IMR-90 (cell line): ENCODE data around the gene ASAP2. TPM values are rescaled to one million over a fixed set of nuclear protein-coding genes. Genes with fewer than 3 reads are reported as not detected.
A peak's percentile ranks its signal among the peaks of the same experiment; 100 is the strongest.

Experiments
- ATAC-seq: fragments of 200-7000 bp; cut with Tn5 transposase; 2 replicates; pipeline ENCODE4 v1.9.1; 2020; ENCODE audit warnings: low read depth, mild to moderate bottlenecking, moderate library complexity
- BruUV-seq: library from RNA; stranded (reverse); fragments of 400-500 nt; replicated peaks from 2 replicates; lab custom pipeline; 2021; lab: Mats Ljungman, UMichigan
- CTCF ChIA-PET: fragments of 300-600 bp; formaldehyde crosslinking; extraction: SDS; loops from one replicate; lab custom pipeline; 2021; ENCODE audit warnings: antibody characterized with exemption; lab: Yijun Ruan, JAX
- POLR2A ChIA-PET: fragments of 300-600 bp; sonication (Branson Sonifier 250); formaldehyde crosslinking; loops from one replicate; lab custom pipeline; 2022; ENCODE audit warnings: antibody characterized with exemption; ENCODE audit not compliant: unreplicated experiment; lab: Charles Lee
- DNase-seq: peaks from one replicate; pipeline ENCODE4 v3.0.0; 2013
- H2AFZ ChIP-seq: replicated peaks from 2 replicates; pipeline ENCODE3; 2013; ENCODE audit warnings: low read length, mild to moderate bottlenecking; ENCODE audit not compliant: poor library complexity
- H2AK5ac ChIP-seq: 2 replicates; pipeline ENCODE4 v1.6.1; 2013; ENCODE audit warnings: low read depth, low read length, inconsistent platforms
- H2AK9ac ChIP-seq: replicated peaks from 2 replicates; pipeline ENCODE3; 2013; ENCODE audit warnings: mild to moderate bottlenecking, low read depth, low read length, moderate library complexity; ENCODE audit not compliant: poor library complexity
- H2BK120ac ChIP-seq: 2 replicates; pipeline ENCODE4 v1.6.1; 2013; ENCODE audit warnings: low read depth, low read length, inconsistent platforms
- H2BK15ac ChIP-seq: 3 replicates; pipeline ENCODE4 v1.6.1; 2013; ENCODE audit warnings: low read depth, low read length, inconsistent platforms
- H2BK20ac ChIP-seq: 2 replicates; pipeline ENCODE4 v1.6.1; 2013; ENCODE audit warnings: low read depth, mild to moderate bottlenecking, inconsistent platforms, low read length, moderate library complexity
- H2BK5ac ChIP-seq: 2 replicates; pipeline ENCODE4 v1.6.1; 2013; ENCODE audit warnings: mild to moderate bottlenecking, low read depth, low read length, inconsistent platforms; ENCODE audit not compliant: poor library complexity, severe bottlenecking
- H3K14ac ChIP-seq: replicated peaks from 2 replicates; pipeline ENCODE4 v1.6.1; 2013; ENCODE audit warnings: low read depth, low read length, inconsistent platforms
- H3K18ac ChIP-seq: 2 replicates; pipeline ENCODE4 v1.6.1; 2013; ENCODE audit warnings: low read depth, low read length, control low read depth
- H3K23ac ChIP-seq: 2 replicates; pipeline ENCODE4 v1.6.1; 2013; ENCODE audit warnings: low read depth, low read length, inconsistent platforms
- H3K27ac ChIP-seq: 2 replicates; pipeline ENCODE4 v1.5.1; 2013; ENCODE audit warnings: mild to moderate bottlenecking, control low read depth, low read length; ENCODE audit not compliant: insufficient read depth
- H3K27me3 ChIP-seq: 2 replicates; pipeline ENCODE4 v1.6.1; 2013; ENCODE audit warnings: low read length; ENCODE audit not compliant: control insufficient read depth, insufficient read depth
- H3K36me3 ChIP-seq: 2 replicates; pipeline ENCODE4 v1.6.1; 2013; ENCODE audit warnings: low read length, mixed read lengths; ENCODE audit not compliant: control insufficient read depth, insufficient read depth
- H3K4ac ChIP-seq: 2 replicates; pipeline ENCODE4 v1.6.1; 2013; ENCODE audit warnings: low read depth, low read length, inconsistent platforms
- H3K4me1 ChIP-seq: 2 replicates; pipeline ENCODE4 v1.6.1; 2013; ENCODE audit warnings: low read length, mixed read lengths; ENCODE audit not compliant: control insufficient read depth, insufficient read depth
- H3K4me2 ChIP-seq: 2 replicates; pipeline ENCODE4 v1.6.1; 2013; ENCODE audit warnings: low read depth, mild to moderate bottlenecking, control low read depth, low read length, moderate library complexity
- H3K4me3 ChIP-seq: 2 replicates; pipeline ENCODE4 v1.5.1; 2013; ENCODE audit warnings: low read depth, mild to moderate bottlenecking, control low read depth, low read length, moderate library complexity; ENCODE audit not compliant: insufficient read depth
- H3K56ac ChIP-seq: 2 replicates; pipeline ENCODE4 v1.6.1; 2013; ENCODE audit warnings: low read length, inconsistent platforms; ENCODE audit not compliant: insufficient read depth; ENCODE audit errors: extremely low read depth
- H3K79me1 ChIP-seq, 2 experiments: 2 replicates each; pipeline ENCODE4 v1.6.1; 2013; ENCODE audit warnings: low read length in 2 of 2, inconsistent platforms in 1 of 2, low read depth in 1 of 2
- H3K9ac ChIP-seq: 2 replicates; pipeline ENCODE4 v1.6.1; 2013; ENCODE audit warnings: low read depth, low read length, control low read depth
- H3K9me1 ChIP-seq: 2 replicates; pipeline ENCODE4 v1.6.1; 2013; ENCODE audit warnings: low read length, inconsistent platforms; ENCODE audit not compliant: insufficient read depth
- H3K9me3 ChIP-seq: 2 replicates; pipeline ENCODE4 v1.6.1; 2013; ENCODE audit warnings: low read length; ENCODE audit not compliant: control insufficient read depth, insufficient read depth
- H4K20me1 ChIP-seq: 2 replicates; pipeline ENCODE4 v1.6.1; 2013; ENCODE audit warnings: low read length, inconsistent platforms; ENCODE audit not compliant: insufficient read depth
- H4K5ac ChIP-seq: 2 replicates; pipeline ENCODE4 v1.6.1; 2013; ENCODE audit warnings: mild to moderate bottlenecking, low read depth, low read length, control low read depth
- H4K8ac ChIP-seq, 2 experiments: 2 replicates each; pipeline ENCODE4 v1.6.1; 2013; ENCODE audit warnings: low read depth in 2 of 2, low read length in 2 of 2, control low read depth in 1 of 2, inconsistent platforms in 1 of 2
- H4K91ac ChIP-seq: 2 replicates; pipeline ENCODE4 v1.6.1; 2013; ENCODE audit warnings: low read depth, low read length, inconsistent platforms; ENCODE audit not compliant: insufficient read depth
- BHLHE40 ChIP-seq: fragments of 150-350 bp; IDR thresholded peaks from 2 replicates; pipeline ENCODE4 v1.6.1; 2016; ENCODE audit warnings: mild to moderate bottlenecking, low read depth, low read length
- CEBPB ChIP-seq: IDR thresholded peaks from 2 replicates; pipeline ENCODE4 v1.6.1; 2012; ENCODE audit warnings: low read depth, low read length, improper control_type of control experiment
- CHD1 ChIP-seq: IDR thresholded peaks from 2 replicates; pipeline ENCODE4 v1.6.1; 2012; ENCODE audit warnings: low read depth, low read length, improper control_type of control experiment
- ELK1 ChIP-seq: fragments of 150-350 bp; IDR thresholded peaks from 2 replicates; pipeline ENCODE4 v1.6.1; 2016; ENCODE audit warnings: low read depth, mild to moderate bottlenecking, low read length, moderate library complexity, borderline replicate concordance
- FOS ChIP-seq: fragments of 150-350 bp; IDR thresholded peaks from 2 replicates; pipeline ENCODE4 v1.6.1; 2016; ENCODE audit warnings: low read depth, low read length
- MAFK ChIP-seq: IDR thresholded peaks from 2 replicates; pipeline ENCODE4 v1.6.1; 2012; ENCODE audit warnings: low read depth, low read length, improper control_type of control experiment
- MAZ ChIP-seq: IDR thresholded peaks from 2 replicates; pipeline ENCODE4 v1.6.1; 2012; ENCODE audit warnings: low read depth, mild to moderate bottlenecking, low read length, improper control_type of control experiment, moderate library complexity, borderline replicate concordance
- MXI1 ChIP-seq: IDR thresholded peaks from 2 replicates; pipeline ENCODE4 v1.6.1; 2012; ENCODE audit warnings: low read depth, mild to moderate bottlenecking, low read length, moderate library complexity, borderline replicate concordance
- POLR2A ChIP-seq: IDR thresholded peaks from 2 replicates; pipeline ENCODE4 v1.6.1; 2012; ENCODE audit warnings: mild to moderate bottlenecking, low read depth, low read length
- RCOR1 ChIP-seq: IDR thresholded peaks from 2 replicates; pipeline ENCODE4 v1.6.1; 2012; ENCODE audit warnings: mild to moderate bottlenecking, low read length, improper control_type of control experiment; ENCODE audit not compliant: insufficient replicate concordance
- WGBS, 2 experiments: methylation state at CpG; one replicate each; pipeline versions ENCODE4 v1.1.5 to v1.1.7; 2013; ENCODE audit warnings: missing lambda C conversion rate in 2 of 2; ENCODE audit not compliant: insufficient read length in 1 of 2; ENCODE audit errors: extremely low coverage in 2 of 2; 5-methylcytosine and 5-hydroxymethylcytosine counted together
- dilution Hi-C: fragments of 300-500 bp; cut with HindIII; formaldehyde crosslinking; loops from one replicate; pipeline ENCODE4 v1.14.3; 2018; ENCODE audit warnings: low sequenced_read_pairs; ENCODE audit not compliant: unreplicated experiment
- in situ Hi-C: fragments of 300-500 bp; cut with MboI; formaldehyde crosslinking; loops from 3 replicates; pipeline ENCODE4 v1.14.3; 2019; ENCODE audit warnings: low sequenced_read_pairs, inconsistent platforms, mixed read lengths
- intact Hi-C: fragments of 100-400 bp; cut with micrococcal nuclease; formaldehyde crosslinking; loops from 2 replicates; pipeline ENCODE4 v1.10.0; 2022
- polyA plus RNA-seq, 3 experiments: library from polyadenylated mRNA; depleted of rRNA; stranded (reverse); fragments of >200 nt; gene quantifications; 2 replicates each; pipeline ENCODE4 v1.2.3, GENCODE V29; 2012; ENCODE audit warnings: low replicate concordance in 1 of 3
- total RNA-seq: library from RNA; depleted of rRNA; stranded (reverse); fragments of >200 nt; gene quantifications from 2 replicates; pipeline ENCODE4 v1.2.3, GENCODE V29; 2012

Gene ASAP2
- total and polyA plus RNA-seq, 2 of the 4 experiments (the other 2 are of a cell fraction) = 19.7 to 28.1 TPM

- H3K9me1 ChIP-seq = peaks cover 8% of the 10 kb centered on the region; the same call in 1 of the 2 replicates
- peaks cover 20% of the 10 kb centered on the region for H3K4me1 ChIP-seq
- peak overlapping the region; percentile 70 for H3K14ac ChIP-seq
- no CpG with 5 or more reads among the region's 9 CpGs for WGBS, 2 experiments
- no peaks in the 10 kb centered on the region for H4K20me1 ChIP-seq
- H3K18ac ChIP-seq = peak overlapping the region; percentile 81
- peak overlapping the region; percentile 77 for H2AFZ ChIP-seq
- H2BK5ac ChIP-seq = peak overlapping the region; percentile 90
- TF ChIP-seq CEBPB (no peak), MAFK (no peak; the same call in 1 of the 2 replicates), RCOR1 (no peak), CHD1 (no peak), POLR2A (no peak), FOS (peak; percentile 83), ELK1 (no peak), MXI1 (no peak), MAZ (no peak), BHLHE40 (peak; percentile 25; the same call in 1 of the 2 replicates)
- 0 out of 4 replicates have a peak, but pooled peaks cover 0 to 3% of the 10 kb centered on the region in 2 experiments for H3K79me1 ChIP-seq
- peak overlapping the region; percentile 51; the same call in 1 of the 2 replicates for H2AK5ac ChIP-seq
- H3K4ac ChIP-seq = peak overlapping the region; percentile 81
- peak overlapping the region; percentile 61 for H2AK9ac ChIP-seq
- no TSS peak for BruUV-seq
- CTCF ChIA-PET = interaction anchor here (0.6 to 1.1 kb wide), 2 partner anchors 12 to 15 kb away, joined by 3 to 5 read pairs; no protein-coding TSS in a partner anchor
- no peaks in the 10 kb centered on the region for H3K27me3 ChIP-seq
- H4K8ac ChIP-seq = peak overlapping the region; percentile 14 to 91
- ATAC-seq = peak; percentile 69
- H2BK120ac ChIP-seq = peak overlapping the region; percentile 87
- peak overlapping the region; percentile 84 for H4K5ac ChIP-seq
- peak overlapping the region; percentile 84; the same call in 1 of the 2 replicates for H3K23ac ChIP-seq
- H3K4me3 ChIP-seq = no peak overlapping the region
- dilution Hi-C loops (no loop called here), in situ Hi-C loops (no loop called here), intact Hi-C loops (no loop called here)
- peak overlapping the region; percentile 79 for H2BK15ac ChIP-seq
- peak overlapping the region; percentile 38; the same call in 1 of the 2 replicates for H3K9ac ChIP-seq
- peak overlapping the region; percentile 94 for H3K27ac ChIP-seq
- H3K4me2 ChIP-seq = peak overlapping the region; percentile 71
- peak overlapping the region; percentile 45 for H4K91ac ChIP-seq
- no peaks in the 10 kb centered on the region for H3K36me3 ChIP-seq
- DNase-seq = peak; percentile 90
- peak overlapping the region; percentile 23 for H3K56ac ChIP-seq
- POLR2A ChIA-PET = interaction anchor here (0.9 kb wide), 1 partner anchor 11 kb away, joined by 3 read pairs; no protein-coding TSS in a partner anchor
- no peaks in the 10 kb centered on the region for H3K9me3 ChIP-seq
- H2BK20ac ChIP-seq = peak overlapping the region; percentile 81
Observed at GRCh38 chr2:9179572-9180201, 26.9 kb upstream of the ASAP2 start.
